Naive B cell (primary cell): Measurements from ENCODE around the gene SRRT. TPM values are rescaled to one million over a fixed set of nuclear protein-coding genes. Genes with fewer than 3 reads are reported as not detected.
A peak's percentile ranks its signal among the peaks of the same experiment; 100 is the strongest.
"Not testable (repeated sequence)": the region's sequence is repeated elsewhere in the genome, so short reads cannot be mapped to it uniquely, and the experiment has no call there.

ENCODE experiments used
- ATAC-seq, 2 donors: fragments of 150-1000 bp; cut with Tn5 transposase; 2 replicates each; pipeline ENCODE4 v1.10.0; 2021; ENCODE audit warnings: low read depth in 2 of 2, mild to moderate bottlenecking in 2 of 2, moderate library complexity in 2 of 2
- DNase-seq: peaks from one replicate; pipeline ENCODE4 v3.0.0; 2022
- H3K27ac Mint-ChIP-seq, 6 donors: one replicate each; pipeline ENCODE4 v1.8.0; 2020 to 2022; ENCODE audit warnings: mild to moderate bottlenecking in 6 of 6, mixed read lengths in 6 of 6, moderate library complexity in 5 of 6, inconsistent platforms in 2 of 6
- H3K27me3 Mint-ChIP-seq, 3 donors: one replicate each; pipeline ENCODE4 v1.8.0; 2021 to 2022; ENCODE audit warnings: mixed read lengths in 3 of 3, mild to moderate bottlenecking in 1 of 3
- H3K36me3 Mint-ChIP-seq, 2 donors: one replicate each; pipeline ENCODE4 v1.8.0; 2020 to 2022; ENCODE audit warnings: mixed read lengths in 2 of 2, inconsistent platforms in 1 of 2, mild to moderate bottlenecking in 1 of 2
- H3K4me1 Mint-ChIP-seq, 3 donors: one replicate each; pipeline ENCODE4 v1.8.0; 2020 to 2022; ENCODE audit warnings: mixed read lengths in 3 of 3, inconsistent platforms in 1 of 3, mild to moderate bottlenecking in 1 of 3, moderate library complexity in 1 of 3
- H3K4me3 Mint-ChIP-seq, 8 donors: one replicate each; pipeline ENCODE4 v1.8.0; 2020 to 2022; ENCODE audit warnings: mild to moderate bottlenecking in 8 of 8, mixed read lengths in 8 of 8, moderate library complexity in 8 of 8, inconsistent platforms in 2 of 8
- H3K9me3 Mint-ChIP-seq, 7 donors: one replicate each; pipeline ENCODE4 v1.8.0; 2020 to 2022; ENCODE audit warnings: mixed read lengths in 7 of 7, mild to moderate bottlenecking in 5 of 7, inconsistent platforms in 2 of 7, moderate library complexity in 1 of 7
- polyA plus RNA-seq, 6 donors: library from polyadenylated mRNA; unstranded; fragments of 300-500 nt; fragmentation: Illumina TruSeq; gene quantifications; one replicate each; pipeline ENCODE4 v1.2.3, GENCODE V29; 2021; ENCODE audit warnings: low read depth in 6 of 6

The SRRT gene
- polyA plus RNA-seq, 6 donors from 2014 or later: 17.5 to 79.0 (median 46.0) TPM

DNA sequence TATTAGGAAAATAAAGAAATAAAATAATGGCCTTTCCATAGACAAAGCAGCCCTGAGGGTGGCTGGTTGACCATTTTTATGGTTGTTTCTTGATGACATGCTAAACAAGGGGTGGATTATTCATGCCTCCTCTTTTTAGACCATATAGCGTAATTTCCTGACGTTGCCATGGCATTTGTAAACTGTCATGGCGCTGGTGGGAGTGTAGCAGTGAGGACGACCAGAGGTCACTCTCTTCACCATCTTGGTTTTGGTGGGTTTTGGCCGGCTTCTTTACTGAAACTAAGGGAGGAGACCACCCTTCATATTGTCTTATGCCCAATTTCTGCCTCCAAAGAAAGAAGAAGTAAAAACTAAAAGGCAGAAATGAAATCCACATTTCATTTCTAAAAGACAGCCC is 44.4 kb downstream of the SRRT start:
- not testable (repeated sequence) for H3K27ac Mint-ChIP-seq, ATAC-seq, H3K4me1 Mint-ChIP-seq, H3K4me3 Mint-ChIP-seq, DNase-seq, H3K9me3 Mint-ChIP-seq, H3K36me3 Mint-ChIP-seq
- H3K27me3 Mint-ChIP-seq: peaks cover 33 to 55% (median 39%) of the 10 kb centered on the region in 3 donors

DNA sequence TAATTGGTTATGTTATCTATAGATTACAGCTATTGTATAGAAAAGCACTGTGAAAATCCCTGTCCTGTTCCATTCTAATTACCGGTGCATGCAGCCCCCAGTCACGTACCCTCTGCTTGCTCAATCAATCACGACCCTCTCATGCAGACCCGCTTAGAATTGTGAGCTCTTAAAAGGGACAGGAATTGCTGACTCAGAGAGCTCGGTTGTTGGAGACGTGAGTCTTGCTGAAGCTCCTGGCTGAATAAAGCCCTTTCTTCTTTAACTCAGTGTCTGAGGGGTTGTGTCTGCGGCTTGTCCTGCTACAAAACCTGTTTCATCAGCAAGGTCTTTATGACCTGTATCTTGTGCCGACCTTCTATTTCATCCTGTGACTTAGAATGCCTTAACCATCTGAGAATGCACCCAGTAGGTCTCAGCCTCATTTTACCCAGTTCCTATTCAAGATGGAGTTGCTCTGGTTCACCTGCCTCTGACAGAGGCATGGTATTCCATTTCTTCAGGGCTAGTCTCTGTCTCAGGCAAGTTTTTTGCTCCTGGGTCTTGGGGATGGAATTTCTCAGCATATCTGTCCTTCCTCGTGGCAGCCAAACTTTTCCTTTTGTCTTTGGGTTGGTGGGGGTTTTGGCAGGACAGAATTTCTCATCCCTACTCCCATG is 45.0 kb downstream of the SRRT start:
- H3K36me3 Mint-ChIP-seq, ATAC-seq: not testable (repeated sequence)
- H3K27ac Mint-ChIP-seq: peak overlapping the region in 1 of 6 donors; percentile 67

DNA sequence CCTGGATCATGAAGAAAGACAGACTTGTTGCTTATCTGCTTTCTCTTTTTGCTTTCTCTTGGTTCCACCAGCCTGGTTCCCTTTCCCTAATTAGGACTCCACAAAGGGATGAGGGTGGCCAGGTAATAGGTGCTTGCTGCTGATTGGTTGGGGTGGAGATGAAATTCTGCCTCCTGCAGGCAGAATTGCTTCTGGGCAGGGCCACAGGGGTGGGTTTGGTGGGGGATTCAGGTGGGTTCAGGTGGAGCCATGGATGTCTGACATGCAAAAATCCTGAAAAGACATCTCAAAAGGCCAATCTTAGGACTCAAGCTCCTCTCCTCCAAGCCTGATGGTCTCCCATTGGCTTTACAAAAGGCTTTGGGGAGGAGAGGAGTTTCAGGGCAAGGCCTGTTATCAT is 46.1 kb downstream of the SRRT start:
- ATAC-seq (no peak), DNase-seq (no peak)
- H3K27me3 Mint-ChIP-seq: peaks cover 21 to 48% (median 33%) of the 10 kb centered on the region in 3 donors
- no peak overlapping the region for H3K4me3 Mint-ChIP-seq
- no peak overlapping the region for H3K27ac Mint-ChIP-seq
- no peaks in the 10 kb centered on the region for H3K9me3 Mint-ChIP-seq
- peaks cover 0 to 1% (median 0%) of the 10 kb centered on the region in 3 donors for H3K4me1 Mint-ChIP-seq
- H3K36me3 Mint-ChIP-seq: no peaks in the 10 kb centered on the region

More for the DNA sequence above, 45.0 kb downstream of the SRRT start:
- Mint-ChIP-seq H3K4me3 (peak overlapping the region in 1 of 8 donors; percentile 42), H3K27me3 (peaks cover 27 to 52% (median 37%) of the 10 kb centered on the region in 3 donors)
- H3K4me1 Mint-ChIP-seq, H3K9me3 Mint-ChIP-seq, DNase-seq: not testable (repeated sequence)

DNA sequence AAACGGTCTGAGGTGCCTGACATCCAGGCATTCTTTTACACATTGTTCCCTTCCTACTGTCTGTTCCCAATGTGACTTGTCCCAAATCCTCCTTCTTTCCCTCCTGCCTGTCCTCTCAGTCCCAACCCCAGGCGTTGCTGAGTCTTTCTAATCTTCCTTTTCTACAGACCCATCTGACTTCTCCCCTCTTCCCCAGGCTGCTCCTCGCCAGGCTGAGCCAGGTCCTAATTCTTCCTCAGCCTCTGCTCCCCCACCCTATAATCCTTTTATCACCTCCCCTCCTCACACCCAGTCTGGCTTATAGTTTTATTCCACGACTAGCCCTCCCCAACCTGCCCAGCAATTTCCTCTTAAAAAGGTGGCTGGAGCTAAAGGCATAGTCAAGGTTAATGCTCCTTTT is 48.7 kb downstream of the SRRT start:
- H3K27me3 Mint-ChIP-seq: peaks cover 14 to 35% (median 29%) of the 10 kb centered on the region in 3 donors
- ATAC-seq, H3K27ac Mint-ChIP-seq, H3K4me1 Mint-ChIP-seq, DNase-seq, H3K4me3 Mint-ChIP-seq, H3K36me3 Mint-ChIP-seq, H3K9me3 Mint-ChIP-seq: not testable (repeated sequence)

DNA sequence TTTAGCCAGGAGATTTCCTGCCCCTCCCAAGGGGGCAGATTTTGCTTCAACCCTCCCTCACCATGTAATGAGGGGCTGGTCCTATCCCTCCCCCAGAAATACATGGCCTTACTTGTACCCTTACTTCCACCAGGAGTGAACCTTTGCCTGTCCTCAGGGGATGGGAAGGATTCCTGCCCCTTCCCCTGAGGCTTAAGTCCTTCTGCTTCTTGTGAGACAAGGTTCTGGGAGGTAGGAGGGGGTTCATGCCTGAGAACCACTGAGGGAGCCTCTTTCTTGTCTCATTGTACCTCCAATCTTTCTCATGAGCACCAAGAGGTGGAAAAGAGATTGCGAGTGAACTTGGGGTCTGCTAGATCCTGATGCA is 54.9 kb downstream of the SRRT start:
- Mint-ChIP-seq H3K4me1 (no peaks in the 10 kb centered on the region), H3K36me3 (peaks cover 0 to 8% of the 10 kb centered on the region in 2 donors), H3K27ac (no peak overlapping the region), H3K9me3 (peaks cover 5 to 19% (median 16%) of the 10 kb centered on the region in 7 donors), H3K27me3 (peaks cover 5 to 23% (median 19%) of the 10 kb centered on the region in 3 donors), H3K4me3 (no peak overlapping the region)
- DNase-seq (no peak), ATAC-seq (no peak)

DNA sequence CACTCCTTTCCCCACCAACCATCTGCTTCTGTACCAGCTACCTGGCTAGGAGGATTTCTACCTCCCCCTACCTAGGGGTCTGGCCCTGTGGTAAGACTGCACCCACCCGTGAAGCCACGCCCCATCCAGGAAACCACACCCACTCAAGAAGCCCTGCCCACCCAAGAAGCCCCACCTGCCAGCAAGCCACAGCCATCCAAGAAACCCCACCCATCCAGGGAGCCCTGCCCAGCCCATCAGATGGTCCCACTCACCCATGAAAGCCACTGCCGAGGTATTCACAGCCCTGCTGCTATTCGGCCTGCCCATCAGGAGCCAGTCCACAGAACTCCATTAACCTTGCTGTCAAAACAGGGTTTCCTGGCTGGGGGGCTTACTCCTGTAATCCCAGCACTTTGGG is 58.8 kb downstream of the SRRT start:
- no peak for ATAC-seq
- Mint-ChIP-seq H3K9me3 (peaks cover 5 to 26% (median 18%) of the 10 kb centered on the region in 7 donors), H3K27me3 (peaks cover 11 to 32% (median 26%) of the 10 kb centered on the region in 3 donors), H3K4me1 (no peaks in the 10 kb centered on the region), H3K4me3 (peak overlapping the region in 1 of 8 donors; percentile 23), H3K36me3 (peaks cover 0 to 8% of the 10 kb centered on the region in 2 donors), H3K27ac (no peak overlapping the region)
- no peak for DNase-seq

DNA sequence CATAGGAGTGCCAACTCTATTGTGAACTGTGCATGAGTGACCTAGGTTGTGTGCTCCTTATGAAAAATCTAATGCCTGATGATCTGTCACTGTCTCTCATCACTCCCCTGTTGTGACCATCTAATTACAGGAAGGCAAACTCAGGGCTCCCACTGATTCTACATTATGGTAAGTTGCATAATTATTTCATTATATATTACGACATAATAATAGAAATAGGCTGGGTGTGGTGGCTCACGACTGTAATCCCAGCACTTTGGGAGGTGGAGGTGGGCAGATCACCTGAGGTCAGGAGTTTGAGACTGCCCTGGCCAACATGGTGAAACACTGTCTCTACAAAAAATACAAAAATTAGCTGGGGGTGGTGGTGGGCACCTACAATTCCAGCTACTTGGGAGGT is 60.5 kb downstream of the SRRT start:
- H3K36me3 Mint-ChIP-seq, DNase-seq, H3K27ac Mint-ChIP-seq, ATAC-seq, H3K4me1 Mint-ChIP-seq, H3K4me3 Mint-ChIP-seq: not testable (repeated sequence)
- Mint-ChIP-seq H3K9me3 (peaks cover 5 to 41% (median 31%) of the 10 kb centered on the region in 7 donors), H3K27me3 (peaks cover 11 to 32% (median 26%) of the 10 kb centered on the region in 3 donors)

DNA sequence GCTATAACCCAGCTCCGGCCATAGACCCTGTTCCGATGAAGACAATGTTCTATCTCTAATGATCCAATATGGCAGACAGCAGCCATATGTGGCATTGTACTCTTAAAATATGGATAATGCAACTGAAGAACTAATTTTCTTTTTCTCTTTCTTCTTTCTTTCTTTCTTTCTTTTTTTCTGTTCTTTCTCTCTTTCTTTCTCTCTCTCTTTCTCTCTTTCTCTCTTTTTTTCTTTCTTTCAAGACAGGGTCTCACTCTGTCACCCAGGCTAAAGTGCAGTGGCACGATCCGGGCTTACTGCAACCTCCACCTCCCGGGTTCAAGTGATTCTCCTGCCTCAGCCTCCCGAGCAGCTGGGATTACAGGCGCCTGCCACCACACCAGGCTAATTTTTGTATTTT is 61.3 kb downstream of the SRRT start:
- H3K9me3 Mint-ChIP-seq: peaks cover 5 to 43% (median 32%) of the 10 kb centered on the region in 7 donors
- not testable (repeated sequence) for DNase-seq, H3K4me1 Mint-ChIP-seq, H3K36me3 Mint-ChIP-seq, H3K4me3 Mint-ChIP-seq, H3K27ac Mint-ChIP-seq, ATAC-seq
- H3K27me3 Mint-ChIP-seq: peaks cover 11 to 27% (median 19%) of the 10 kb centered on the region in 3 donors

Other genes starting within 250 kb of the SRRT start
- gene TFR2, start 233.6 kb upstream of the SRRT start, polyA plus RNA-seq: 1 to 10 TPM in 1 of 6 donors, under 1 TPM in 3, not detected in 2; 0.58 to 1.3 (median 0.65) TPM
- gene ACTL6B, start 218.7 kb upstream of the SRRT start, polyA plus RNA-seq: not detected
- gene GNB2, start 201.4 kb upstream of the SRRT start, polyA plus RNA-seq: 10 to 100 TPM; 46.2 to 65.4 (median 56.2) TPM
- gene GIGYF1, start 180.9 kb upstream of the SRRT start, polyA plus RNA-seq: 1 to 10 TPM in 4 of 6 donors, under 1 TPM in 2; 0.69 to 2.9 (median 1.2) TPM
- gene POP7, start 169.0 kb upstream of the SRRT start, polyA plus RNA-seq: 10 to 100 TPM; 25.3 to 41.0 (median 34.6) TPM
- gene EPO, start 154.6 kb upstream of the SRRT start, polyA plus RNA-seq: not detected
- gene ZAN, start 141.5 kb upstream of the SRRT start, polyA plus RNA-seq: not detected
- under 1 TPM in 4 of 6 donors, not detected in 2; 0.19 to 0.69 (median 0.47) TPM for gene EPHB4, start 47.6 kb upstream of the SRRT start, polyA plus RNA-seq
- 10 to 100 TPM in 4 of 6 donors, 1 to 10 TPM in 2; 7.8 to 13.1 (median 11.5) TPM for gene SLC12A9, start 22.4 kb upstream of the SRRT start, polyA plus RNA-seq
- gene TRIP6, start 7.7 kb upstream of the SRRT start, polyA plus RNA-seq: 1 to 10 TPM; 2.1 to 5.7 (median 3.4) TPM
- gene UFSP1, start 14.6 kb downstream of the SRRT start, polyA plus RNA-seq: 1 to 10 TPM in 3 of 6 donors, under 1 TPM in 2, not detected in 1; 0.34 to 2.5 (median 1.7) TPM
- gene ACHE, start 20.8 kb downstream of the SRRT start, polyA plus RNA-seq: under 1 TPM in 2 of 6 donors, not detected in 4; 0.55 to 0.92 TPM
- not detected for gene MUC3A, start 74.4 kb downstream of the SRRT start, polyA plus RNA-seq
- not detected for gene MUC12, start 94.5 kb downstream of the SRRT start, polyA plus RNA-seq
- not detected for gene MUC17, start 145.0 kb downstream of the SRRT start, polyA plus RNA-seq
- 10 to 100 TPM in 1 of 6 donors, 1 to 10 TPM in 5; 1.0 to 17.7 (median 6.3) TPM for gene TRIM56, start 210.4 kb downstream of the SRRT start, polyA plus RNA-seq